Cardiac muscle cell (in vitro differentiated cells and primary cell): ENCODE results near the gene IWS1. TPM values are rescaled to one million over a fixed set of nuclear protein-coding genes. Genes with fewer than 3 reads are reported as not detected.
"Not testable (repeated sequence)": the region's sequence is repeated elsewhere in the genome, so short reads cannot be mapped to it uniquely, and the experiment has no call there.

ENCODE experiments used
- DNase-seq, 2 donors: peaks; one replicate each; pipeline versions ENCODE4 v3.0.0 to v3.0.0-alpha.2; 2010 to 2017; ENCODE audit warnings: low read depth in 1 of 2, low spot score in 1 of 2
- H3K27ac ChIP-seq: fragments of 200-600 bp; sonication (generic); 2 replicates; pipeline ENCODE4 v1.5.1; 2016
- H3K27me3 ChIP-seq: fragments of 200-600 bp; sonication (generic); 2 replicates; pipeline ENCODE4 v1.6.0; 2016; ENCODE audit warnings: control low read depth
- H3K36me3 ChIP-seq: fragments of 200-600 bp; sonication (generic); 2 replicates; pipeline ENCODE4 v1.5.1; 2016; ENCODE audit warnings: control low read depth
- H3K4me1 ChIP-seq: fragments of 200-600 bp; sonication (generic); 2 replicates; pipeline ENCODE4 v1.8.1; 2017; ENCODE audit warnings: low read depth, mild to moderate bottlenecking, mixed run types
- H3K4me3 ChIP-seq: fragments of 200-600 bp; sonication (generic); 2 replicates; pipeline ENCODE4 v1.5.1; 2016; ENCODE audit warnings: mild to moderate bottlenecking
- H3K9me3 ChIP-seq: fragments of 200-600 bp; sonication (generic); 2 replicates; pipeline ENCODE4 v1.5.1; 2017; ENCODE audit warnings: low read depth, mild to moderate bottlenecking, control low read depth
- polyA plus RNA-seq: library from polyadenylated mRNA; unstranded; fragments of >200 nt; fragmentation: Nextera tagmentation; extraction: Ambion mirVana; gene quantifications from 2 replicates; pipeline ENCODE4 v1.2.1, GENCODE V29; 2016
- total RNA-seq: library from RNA; depleted of rRNA; stranded (reverse); fragments of >200 nt; gene quantifications from 2 replicates; pipeline ENCODE4 v1.2.3, GENCODE V29; 2016
- TF ChIP-seq, protein P1 (sequence below): IDR thresholded peaks from 2 replicates; pipeline ENCODE4 v1.5.1; 2012; ENCODE audit warnings: low read depth, mild to moderate bottlenecking, low read length

The IWS1 gene
- total and polyA plus RNA-seq, 2 experiments from 2014 or later, result 52.4 to 55.6 TPM

GRCh38 chr2:127531221-127531648 lies 4.9 kb upstream of the IWS1 start:
- TF ChIP-seq, protein P1, sequence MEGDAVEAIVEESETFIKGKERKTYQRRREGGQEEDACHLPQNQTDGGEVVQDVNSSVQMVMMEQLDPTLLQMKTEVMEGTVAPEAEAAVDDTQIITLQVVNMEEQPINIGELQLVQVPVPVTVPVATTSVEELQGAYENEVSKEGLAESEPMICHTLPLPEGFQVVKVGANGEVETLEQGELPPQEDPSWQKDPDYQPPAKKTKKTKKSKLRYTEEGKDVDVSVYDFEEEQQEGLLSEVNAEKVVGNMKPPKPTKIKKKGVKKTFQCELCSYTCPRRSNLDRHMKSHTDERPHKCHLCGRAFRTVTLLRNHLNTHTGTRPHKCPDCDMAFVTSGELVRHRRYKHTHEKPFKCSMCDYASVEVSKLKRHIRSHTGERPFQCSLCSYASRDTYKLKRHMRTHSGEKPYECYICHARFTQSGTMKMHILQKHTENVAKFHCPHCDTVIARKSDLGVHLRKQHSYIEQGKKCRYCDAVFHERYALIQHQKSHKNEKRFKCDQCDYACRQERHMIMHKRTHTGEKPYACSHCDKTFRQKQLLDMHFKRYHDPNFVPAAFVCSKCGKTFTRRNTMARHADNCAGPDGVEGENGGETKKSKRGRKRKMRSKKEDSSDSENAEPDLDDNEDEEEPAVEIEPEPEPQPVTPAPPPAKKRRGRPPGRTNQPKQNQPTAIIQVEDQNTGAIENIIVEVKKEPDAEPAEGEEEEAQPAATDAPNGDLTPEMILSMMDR, result no peak
- Histone ChIP-seq H3K27me3 (peaks cover 2% of the 10 kb centered on the region), H3K36me3 (no peaks in the 10 kb centered on the region), H3K27ac (no peak overlapping the region), H3K4me3 (no peak overlapping the region), H3K4me1 (peaks cover 5% of the 10 kb centered on the region), H3K9me3 (no peaks in the 10 kb centered on the region)
- no peak for DNase-seq

- no peak overlapping the region for H3K4me3 ChIP-seq
- H3K4me1 ChIP-seq, result peaks cover 5% of the 10 kb centered on the region
- no peaks in the 10 kb centered on the region for H3K9me3 ChIP-seq
- TF ChIP-seq, protein P1, result no peak
- H3K27ac ChIP-seq, result no peak overlapping the region
- DNase-seq, result no peak
- peaks cover 2% of the 10 kb centered on the region for H3K27me3 ChIP-seq
- no peaks in the 10 kb centered on the region for H3K36me3 ChIP-seq
These were observed 4.2 kb upstream of the IWS1 start for GRCh38 chr2:127530245-127531140.

DNA sequence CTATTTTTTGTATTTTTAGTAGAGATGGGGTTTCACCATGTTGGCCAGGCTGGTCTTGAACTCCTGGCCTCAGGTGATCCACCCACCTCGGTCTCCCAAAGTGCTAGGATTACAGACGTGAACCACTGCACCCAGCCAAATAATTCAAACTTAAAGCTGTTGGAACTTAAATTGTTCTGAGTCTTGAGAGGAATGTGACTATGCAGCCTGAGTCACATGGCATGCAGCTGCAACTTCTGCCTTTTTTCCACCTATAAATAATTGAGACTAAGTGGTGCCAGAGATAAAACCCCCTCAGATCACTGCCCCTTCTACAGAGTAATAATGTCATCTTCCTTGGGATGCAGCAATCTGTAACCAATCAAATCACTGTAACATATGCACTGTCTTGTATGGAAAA lies 3.1 kb upstream of the IWS1 start:
- not testable (repeated sequence) for H3K4me1 ChIP-seq, DNase-seq, H3K4me3 ChIP-seq, H3K27me3 ChIP-seq, H3K27ac ChIP-seq, H3K36me3 ChIP-seq, H3K9me3 ChIP-seq

- DNase-seq, result no peak
- Histone ChIP-seq H3K27me3 (peaks cover 2% of the 10 kb centered on the region), H3K9me3 (no peaks in the 10 kb centered on the region), H3K4me1 (peaks cover 5% of the 10 kb centered on the region), H3K36me3 (no peaks in the 10 kb centered on the region), H3K27ac (peak overlapping the region; percentile 98), H3K4me3 (no peak overlapping the region)
- TF ChIP-seq, protein P1, result no peak
These were observed 2.2 kb upstream of the IWS1 start for GRCh38 chr2:127528487-127528886.

GRCh38 chr2:127527001-127527804 lies 914 bp upstream of the IWS1 start:
- Histone ChIP-seq H3K36me3 (peaks cover 5% of the 10 kb centered on the region), H3K9me3 (no peaks in the 10 kb centered on the region), H3K27me3 (no peaks in the 10 kb centered on the region), H3K27ac (peak overlapping the region; percentile 98), H3K4me1 (peaks cover 5% of the 10 kb centered on the region), H3K4me3 (peak overlapping the region; percentile 80)
- TF ChIP-seq, protein P1, result peak; percentile 1
- no peak for DNase-seq
